ENCODE measurements around the gene B3GAT3.

The B3GAT3 gene

DNA sequence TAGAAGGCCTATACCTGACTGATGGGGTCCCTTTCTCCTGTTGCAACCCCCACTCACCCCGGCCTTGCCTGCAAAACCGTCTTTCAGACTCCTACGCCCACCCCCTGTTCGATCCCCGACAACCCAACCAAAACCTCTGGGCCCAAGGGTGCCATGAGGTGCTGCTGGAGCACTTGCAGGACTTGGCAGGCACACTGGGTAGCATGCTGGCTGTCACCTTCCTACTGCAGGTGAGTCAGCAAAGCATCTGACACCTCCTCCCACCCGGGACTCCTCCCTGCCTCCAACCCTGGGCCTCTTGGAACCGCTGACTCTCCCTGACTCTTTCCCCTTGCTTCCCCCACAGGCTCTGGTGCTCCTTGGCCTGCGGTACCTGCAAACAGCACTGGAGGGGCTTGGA, 7.5 kb downstream of the B3GAT3 start:
- H3K36me3 Mint-ChIP-seq (ENCODE audit: low read depth) = peaks cover 73% of the 10 kb centered on the region
- H3K4me3 Mint-ChIP-seq = peak overlapping the region; percentile 4
- H3K27ac Mint-ChIP-seq = peak overlapping the region; percentile 91
- H3K4me1 Mint-ChIP-seq (ENCODE audit: low read depth) = peaks cover 56% of the 10 kb centered on the region
- peak; percentile 69 for DNase-seq
- H3K9me3 Mint-ChIP-seq = no peaks in the 10 kb centered on the region
- H3K27me3 Mint-ChIP-seq = no peaks in the 10 kb centered on the region

DNA sequence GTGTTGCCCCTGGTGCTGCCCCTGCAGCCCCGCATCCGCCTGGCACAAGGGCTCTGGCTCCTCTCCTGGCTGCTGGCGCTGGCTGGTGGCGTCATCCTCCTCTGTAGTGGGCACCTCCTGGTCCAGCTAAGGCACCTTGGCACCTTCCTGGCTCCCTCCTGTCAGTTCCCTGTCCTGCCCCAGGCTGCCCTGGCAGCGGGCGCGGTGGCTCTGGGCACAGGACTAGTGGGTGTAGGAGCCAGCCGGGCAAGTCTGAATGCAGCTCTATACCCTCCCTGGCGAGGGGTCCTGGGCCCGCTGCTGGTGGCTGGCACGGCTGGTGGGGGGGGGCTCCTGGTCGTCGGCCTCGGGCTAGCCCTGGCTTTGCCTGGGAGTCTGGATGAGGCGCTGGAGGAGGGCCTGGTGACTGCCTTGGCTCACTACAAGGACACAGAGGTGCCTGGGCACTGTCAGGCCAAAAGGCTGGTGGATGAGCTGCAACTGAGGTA, 8.5 kb downstream of the B3GAT3 start:
- no peak overlapping the region for H3K4me3 Mint-ChIP-seq
- H3K27ac Mint-ChIP-seq = peak overlapping the region; percentile 93
- no peaks in the 10 kb centered on the region for H3K27me3 Mint-ChIP-seq
- H3K9me3 Mint-ChIP-seq = no peaks in the 10 kb centered on the region
- peaks cover 75% of the 10 kb centered on the region for H3K36me3 Mint-ChIP-seq (ENCODE audit: low read depth)
- peaks cover 61% of the 10 kb centered on the region for H3K4me1 Mint-ChIP-seq (ENCODE audit: low read depth)
- DNase-seq = no peak

DNA sequence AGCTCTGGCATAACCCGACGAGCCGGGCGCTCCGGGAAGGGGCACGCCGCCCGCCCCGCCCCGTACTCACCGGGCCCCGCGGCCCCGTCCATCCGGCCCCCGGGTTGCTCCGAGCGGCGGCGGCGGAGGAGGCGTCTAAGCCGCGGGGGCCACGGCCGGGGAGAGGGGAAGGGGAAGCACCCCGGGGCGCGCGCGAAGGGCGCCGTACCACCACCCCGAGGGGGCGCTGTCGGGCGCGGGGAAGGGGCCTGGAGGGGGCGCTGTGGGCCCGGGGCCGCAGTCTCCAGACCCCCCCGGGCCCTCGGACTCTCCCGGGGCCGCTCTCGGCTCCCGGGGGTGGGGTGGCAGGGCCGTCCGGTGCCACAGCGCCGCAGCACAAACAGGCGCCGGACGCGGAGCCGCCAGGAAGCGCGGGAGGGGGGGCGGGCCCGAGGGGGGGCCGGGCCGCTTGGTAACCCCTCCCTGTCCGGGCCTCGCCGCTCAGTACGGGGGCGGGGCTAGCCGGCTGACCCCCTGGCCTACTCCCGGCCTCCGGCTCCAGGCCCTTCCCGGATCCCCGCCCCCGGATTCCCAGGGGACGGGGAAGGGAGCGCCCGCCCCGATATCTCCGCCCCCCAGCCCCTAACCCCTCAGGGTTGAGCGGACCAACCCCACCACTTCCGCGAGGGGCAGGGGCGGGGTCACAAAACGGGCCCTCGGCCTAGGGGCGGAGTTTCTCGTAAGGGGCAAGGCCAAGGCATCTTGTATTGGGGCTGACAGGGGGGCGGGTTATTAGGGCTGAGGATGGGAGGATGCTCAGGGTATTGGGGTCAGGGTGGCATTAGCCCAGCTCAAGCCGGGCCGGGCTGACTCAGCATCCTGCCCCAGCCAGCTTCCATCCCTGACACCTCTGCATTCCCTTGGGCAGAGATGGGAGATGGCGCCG, 9.2 kb downstream of the B3GAT3 start, which contains the start of the genes EML3 and ROM1:
Gene EML3, minus strand, starts transcription at position 410 of the 925 bp plus-strand sequence. Its CDS starts 318 bp downstream, at position 92.
Gene ROM1, plus strand, starts transcription at position 892 of the 925 bp plus-strand sequence. Its CDS starts 25 bp downstream, at position 917.
- Mint-ChIP-seq H3K9me3 (no peaks in the 10 kb centered on the region), H3K4me3 (peak within 1 kb of the TSS; percentile 99), H3K27me3 (no peaks in the 10 kb centered on the region), H3K36me3 (ENCODE audit: low read depth) (peaks cover 75% of the 10 kb centered on the region), H3K4me1 (ENCODE audit: low read depth) (peaks cover 68% of the 10 kb centered on the region), H3K27ac (peak within 1 kb of the TSS; percentile 99)
- peak; percentile 95 for DNase-seq

DNA sequence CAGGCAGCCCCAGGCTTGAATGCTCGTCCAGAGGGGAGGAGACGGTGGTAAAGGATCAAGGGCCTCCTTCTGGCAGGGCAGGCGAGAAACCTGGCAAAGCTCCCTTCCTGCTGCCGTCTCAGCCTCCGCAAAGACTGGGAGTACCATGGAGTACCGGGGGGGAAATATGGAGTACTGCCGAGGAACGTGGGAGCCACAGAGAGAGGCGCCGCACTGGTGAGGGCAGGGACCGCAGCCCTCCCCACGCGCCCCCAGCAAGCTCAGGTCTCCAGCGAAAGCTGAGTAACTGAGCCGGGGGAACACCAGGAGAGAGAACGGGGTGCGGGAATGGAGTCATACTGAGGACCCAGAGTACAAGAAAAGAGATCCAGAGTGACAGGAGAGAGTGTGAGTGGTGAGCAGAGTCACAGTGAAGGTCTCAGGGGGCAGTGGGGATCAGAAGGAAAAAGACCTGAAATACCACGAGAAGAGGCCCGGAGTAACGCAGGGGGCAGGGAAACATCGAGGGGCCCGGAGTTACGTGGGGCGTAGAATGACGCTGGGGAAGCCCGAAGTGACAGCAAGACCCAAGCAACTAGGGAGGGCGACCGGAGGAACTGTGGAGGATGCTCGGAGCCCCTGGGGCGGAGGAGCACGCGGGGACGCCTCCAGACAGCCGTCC, 10.0 kb downstream of the B3GAT3 start:
- H3K4me3 Mint-ChIP-seq = peak overlapping the region; percentile 99
- peak; percentile 77 for DNase-seq
- H3K27ac Mint-ChIP-seq = peak overlapping the region; percentile 99
- peaks cover 72% of the 10 kb centered on the region for H3K4me1 Mint-ChIP-seq (ENCODE audit: low read depth)
- H3K36me3 Mint-ChIP-seq (ENCODE audit: low read depth) = peaks cover 76% of the 10 kb centered on the region
- no peaks in the 10 kb centered on the region for H3K27me3 Mint-ChIP-seq
- H3K9me3 Mint-ChIP-seq = no peaks in the 10 kb centered on the region

DNA sequence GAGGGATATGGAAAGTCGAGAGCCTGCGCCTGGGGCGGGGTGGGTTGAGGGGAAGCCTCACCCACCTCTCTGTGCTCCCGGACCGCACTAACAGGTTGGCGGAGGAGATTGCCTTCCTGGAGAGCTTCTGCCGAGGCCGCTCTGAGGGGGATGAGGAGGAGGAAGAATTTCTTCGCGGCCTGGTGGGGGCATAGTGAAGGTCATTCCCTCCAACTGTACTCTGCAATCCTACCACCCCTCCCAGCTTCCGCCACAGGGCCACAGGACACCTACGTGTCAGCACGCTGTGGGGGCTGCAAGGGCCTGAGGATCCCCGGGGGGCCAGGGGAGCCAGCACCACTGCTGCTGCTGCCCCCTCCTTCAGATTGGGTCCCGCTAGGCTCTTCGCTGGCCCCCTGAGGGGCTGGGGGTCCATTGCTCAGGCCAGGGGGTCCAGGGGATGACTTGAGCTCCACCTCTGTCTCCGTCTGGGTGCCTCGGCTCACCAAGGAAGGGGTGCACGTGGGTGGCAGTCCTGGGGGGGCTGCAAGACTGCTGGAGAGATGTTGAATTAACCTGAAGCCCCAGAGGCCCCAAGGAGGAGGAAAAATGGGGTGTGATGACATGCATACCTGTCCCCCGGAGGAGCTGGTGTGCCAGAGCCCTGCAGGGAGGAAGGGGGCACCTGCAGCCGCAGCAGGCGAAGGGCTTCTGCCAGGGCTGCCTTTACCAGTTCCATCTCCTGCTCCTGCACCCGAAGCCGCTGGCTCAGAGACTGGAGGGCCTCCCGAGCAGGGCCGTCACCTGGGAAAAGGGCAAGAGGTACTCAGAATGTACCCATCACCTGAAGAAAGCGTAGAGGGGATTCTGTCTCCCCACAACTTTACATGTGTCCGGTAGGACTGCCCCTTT, 10.7 kb downstream of the B3GAT3 start:
- Mint-ChIP-seq H3K4me3 (peak overlapping the region; percentile 99), H3K27ac (peak overlapping the region; percentile 99), H3K36me3 (ENCODE audit: low read depth) (peaks cover 76% of the 10 kb centered on the region), H3K4me1 (ENCODE audit: low read depth) (peaks cover 69% of the 10 kb centered on the region), H3K9me3 (no peaks in the 10 kb centered on the region), H3K27me3 (no peaks in the 10 kb centered on the region)
- no peak for DNase-seq

DNA sequence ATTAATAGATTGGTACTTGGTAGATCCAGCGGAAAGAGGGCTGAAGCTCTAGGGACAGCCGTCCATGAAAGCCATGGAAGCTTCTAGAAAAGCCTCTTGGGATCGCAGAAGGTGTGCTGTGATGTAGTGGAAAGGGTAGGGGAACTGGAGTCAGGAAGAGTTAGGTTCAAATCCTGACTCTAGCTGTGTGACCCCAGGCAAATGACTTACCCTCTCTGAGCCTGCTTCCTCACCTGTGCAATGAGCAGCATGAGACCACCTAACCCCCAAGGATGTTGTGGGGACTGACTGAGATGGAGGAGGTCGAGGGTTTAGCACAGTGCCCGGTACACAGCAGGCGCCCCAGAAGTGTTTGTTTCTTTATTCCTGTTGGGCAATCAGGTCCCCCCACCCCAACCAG, 11.4 kb downstream of the B3GAT3 start:
- no peaks in the 10 kb centered on the region for H3K9me3 Mint-ChIP-seq
- H3K27me3 Mint-ChIP-seq = no peaks in the 10 kb centered on the region
- peak overlapping the region; percentile 99 for H3K27ac Mint-ChIP-seq
- no peak for DNase-seq
- H3K36me3 Mint-ChIP-seq (ENCODE audit: low read depth) = peaks cover 77% of the 10 kb centered on the region
- peaks cover 70% of the 10 kb centered on the region for H3K4me1 Mint-ChIP-seq (ENCODE audit: low read depth)
- H3K4me3 Mint-ChIP-seq = peak overlapping the region; percentile 99

DNA sequence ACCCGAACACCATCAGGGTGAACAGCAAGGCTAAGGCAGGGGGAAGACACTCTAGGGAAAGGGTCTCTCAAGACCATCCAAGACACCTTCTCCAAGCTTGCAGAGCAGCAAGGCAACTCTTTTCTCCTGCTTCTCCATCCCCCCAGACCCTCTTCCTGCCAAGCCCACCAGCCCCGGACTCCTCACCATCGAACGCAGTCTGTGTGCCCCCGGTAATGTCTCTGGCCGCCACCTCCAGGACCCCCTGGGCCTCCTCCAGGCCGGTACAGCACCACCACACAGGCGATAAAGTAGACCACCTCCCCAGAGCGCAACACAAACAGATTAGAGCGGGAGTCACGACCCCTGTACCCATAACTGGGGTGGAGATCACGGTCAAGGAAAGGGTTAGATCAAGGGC, 13.0 kb downstream of the B3GAT3 start:
- H3K27ac Mint-ChIP-seq = peak overlapping the region; percentile 52
- peaks cover 82% of the 10 kb centered on the region for H3K36me3 Mint-ChIP-seq (ENCODE audit: low read depth)
- no peaks in the 10 kb centered on the region for H3K27me3 Mint-ChIP-seq
- peaks cover 65% of the 10 kb centered on the region for H3K4me1 Mint-ChIP-seq (ENCODE audit: low read depth)
- DNase-seq = no peak
- H3K4me3 Mint-ChIP-seq = no peak overlapping the region
- no peaks in the 10 kb centered on the region for H3K9me3 Mint-ChIP-seq

DNA sequence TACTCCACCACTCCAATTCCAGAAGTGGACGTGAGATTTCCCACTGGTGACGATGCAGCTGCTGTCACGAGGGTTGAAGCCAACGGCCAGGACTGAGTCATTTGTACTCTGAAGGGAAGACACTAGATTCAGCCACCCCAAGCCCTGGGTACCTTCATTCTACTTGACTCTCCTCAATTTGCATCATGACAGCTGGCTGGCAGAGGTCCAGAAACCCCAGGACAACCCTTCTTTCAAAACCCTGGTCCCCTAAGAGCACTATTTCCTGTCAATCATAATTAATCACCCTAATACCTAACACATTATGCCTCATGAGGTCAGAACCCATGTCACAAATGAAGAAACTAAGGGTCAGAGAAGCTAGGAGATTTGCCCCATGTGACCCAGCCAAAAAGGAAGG, 14.1 kb downstream of the B3GAT3 start:
- Mint-ChIP-seq H3K27ac (peak overlapping the region; percentile 71), H3K9me3 (no peaks in the 10 kb centered on the region), H3K4me3 (no peak overlapping the region), H3K27me3 (no peaks in the 10 kb centered on the region), H3K36me3 (ENCODE audit: low read depth) (peaks cover 92% of the 10 kb centered on the region), H3K4me1 (ENCODE audit: low read depth) (peaks cover 66% of the 10 kb centered on the region)
- DNase-seq = no peak

DNA sequence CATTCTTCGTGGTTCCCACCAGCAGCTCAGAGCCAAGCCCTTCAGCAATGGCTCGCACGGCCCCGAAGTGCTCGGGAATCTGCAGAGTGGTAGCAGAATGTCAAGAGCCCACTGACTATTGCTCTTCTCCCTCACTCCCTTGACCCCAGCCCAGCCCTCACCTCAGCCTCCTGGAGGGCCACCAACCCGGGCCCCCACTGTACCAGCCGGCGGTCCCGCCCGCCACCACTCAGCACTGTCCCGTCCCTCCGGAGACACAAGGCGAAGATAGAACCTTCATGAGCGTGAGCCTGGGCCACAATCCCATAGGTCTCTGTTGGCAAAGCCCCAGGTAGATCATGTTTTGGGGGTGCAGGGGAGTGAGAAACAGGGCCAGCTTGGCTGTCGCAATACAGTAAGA, 15.9 kb downstream of the B3GAT3 start:
- DNase-seq = no peak
- peak overlapping the region; percentile 44 for H3K27ac Mint-ChIP-seq
- H3K36me3 Mint-ChIP-seq (ENCODE audit: low read depth) = peaks cover 91% of the 10 kb centered on the region
- no peak overlapping the region for H3K4me3 Mint-ChIP-seq
- H3K4me1 Mint-ChIP-seq (ENCODE audit: low read depth) = peaks cover 61% of the 10 kb centered on the region
- no peaks in the 10 kb centered on the region for H3K27me3 Mint-ChIP-seq
- H3K9me3 Mint-ChIP-seq = no peaks in the 10 kb centered on the region

DNA sequence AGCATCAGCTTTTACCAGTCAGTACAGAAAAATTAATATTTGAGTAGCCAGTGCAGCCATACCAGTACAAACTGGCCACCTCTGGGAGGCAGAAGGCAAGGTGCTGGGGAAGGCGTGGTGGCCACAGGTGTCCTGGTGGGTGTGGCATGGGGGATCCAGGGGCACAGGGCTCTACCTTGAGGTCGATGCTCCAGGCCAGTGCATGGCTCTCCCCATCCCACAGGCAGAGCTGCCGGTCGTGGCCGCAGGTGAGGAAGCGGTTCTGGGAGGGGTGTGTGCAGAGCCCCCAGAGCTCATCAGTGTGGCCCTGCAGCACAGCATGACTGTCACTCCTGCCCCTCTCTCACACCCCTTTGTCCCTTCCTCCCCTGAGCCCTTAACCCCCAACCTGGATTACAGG, 16.3 kb downstream of the B3GAT3 start:
- no peak for DNase-seq
- H3K36me3 Mint-ChIP-seq (ENCODE audit: low read depth) = peaks cover 92% of the 10 kb centered on the region
- H3K27me3 Mint-ChIP-seq = no peaks in the 10 kb centered on the region
- no peak overlapping the region for H3K27ac Mint-ChIP-seq
- no peaks in the 10 kb centered on the region for H3K9me3 Mint-ChIP-seq
- H3K4me3 Mint-ChIP-seq = no peak overlapping the region
- peaks cover 57% of the 10 kb centered on the region for H3K4me1 Mint-ChIP-seq (ENCODE audit: low read depth)

DNA sequence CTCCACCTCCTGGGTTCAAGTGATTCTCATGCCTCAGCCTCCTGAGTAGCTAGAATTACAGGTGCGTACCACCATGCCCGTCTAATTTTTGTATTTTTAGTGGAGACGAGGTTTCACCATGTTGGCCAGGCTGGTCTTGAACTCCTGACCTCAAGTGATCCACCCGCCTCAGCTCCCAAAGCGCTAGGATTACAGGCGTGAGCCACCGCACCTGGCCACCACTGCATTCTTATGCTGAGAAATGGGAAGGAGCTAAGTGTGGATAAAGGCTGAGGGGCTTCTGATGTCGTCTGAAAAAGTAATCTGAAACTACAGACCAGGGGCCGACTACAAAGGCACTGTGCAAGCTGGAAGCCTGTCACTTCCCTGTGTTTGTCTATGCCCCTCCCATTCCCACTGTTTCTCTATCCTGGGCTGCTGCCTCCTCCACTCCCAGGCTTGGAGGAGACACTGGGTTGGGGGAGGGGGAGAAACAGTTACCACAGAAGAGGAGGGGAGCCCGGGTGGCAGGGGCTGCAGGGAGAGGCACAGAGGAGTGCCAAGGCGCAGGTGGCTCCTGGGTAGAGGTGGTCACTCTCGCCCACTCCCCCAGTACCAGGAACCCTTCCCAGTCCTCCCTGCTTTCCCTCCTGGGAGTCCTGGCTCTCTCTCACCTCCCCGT, 17.2 kb downstream of the B3GAT3 start:
- no peak overlapping the region for H3K4me3 Mint-ChIP-seq
- DNase-seq = no peak
- no peaks in the 10 kb centered on the region for H3K27me3 Mint-ChIP-seq
- H3K9me3 Mint-ChIP-seq = no peaks in the 10 kb centered on the region
- peaks cover 92% of the 10 kb centered on the region for H3K36me3 Mint-ChIP-seq (ENCODE audit: low read depth)
- no peak overlapping the region for H3K27ac Mint-ChIP-seq
- peaks cover 55% of the 10 kb centered on the region for H3K4me1 Mint-ChIP-seq (ENCODE audit: low read depth)

DNA sequence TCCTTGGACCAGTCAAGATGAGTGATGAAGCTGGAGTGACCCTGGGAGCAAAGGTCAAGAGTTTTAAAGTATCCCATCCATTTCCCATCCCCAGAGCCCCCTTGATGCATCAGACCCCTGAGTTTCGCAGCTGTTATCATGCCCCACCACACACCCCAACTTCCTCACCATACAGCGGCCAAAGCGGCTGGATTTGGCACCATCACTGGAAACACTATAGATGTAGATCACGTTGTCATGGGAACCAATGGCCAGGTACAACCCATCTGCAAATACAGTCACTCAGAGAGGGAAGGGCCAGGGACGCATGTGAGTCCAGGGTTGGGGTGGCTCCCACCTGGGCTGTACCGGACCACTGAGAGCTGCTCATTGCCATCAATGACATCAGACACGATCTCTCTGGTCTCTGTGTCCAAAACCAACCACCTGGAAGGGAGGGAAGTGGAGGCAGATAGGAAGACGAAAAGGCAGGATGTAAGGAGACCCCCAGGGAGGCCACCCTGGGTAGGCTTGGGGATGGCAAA, 17.9 kb downstream of the B3GAT3 start:
- peaks cover 92% of the 10 kb centered on the region for H3K36me3 Mint-ChIP-seq (ENCODE audit: low read depth)
- H3K4me3 Mint-ChIP-seq = no peak overlapping the region
- DNase-seq = no peak
- H3K27ac Mint-ChIP-seq = peak overlapping the region; percentile 58
- peaks cover 55% of the 10 kb centered on the region for H3K4me1 Mint-ChIP-seq (ENCODE audit: low read depth)
- no peaks in the 10 kb centered on the region for H3K9me3 Mint-ChIP-seq
- H3K27me3 Mint-ChIP-seq = no peaks in the 10 kb centered on the region

DNA sequence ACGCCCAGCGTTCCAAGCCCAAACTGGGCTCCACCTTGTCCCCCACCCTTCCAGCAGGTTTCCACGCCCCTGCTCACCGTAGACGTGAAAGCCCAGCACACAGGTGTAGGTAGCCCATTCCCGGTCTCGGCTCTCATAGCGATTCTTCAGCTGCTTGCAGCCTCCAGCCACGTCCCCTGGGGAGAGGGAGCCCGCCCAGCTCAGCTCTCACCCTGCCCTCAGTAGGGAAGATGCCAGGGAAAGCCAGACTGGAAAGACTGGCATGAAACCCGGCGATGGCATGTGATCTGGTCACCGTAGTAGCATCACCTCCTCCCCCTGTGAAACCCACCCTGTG, 18.7 kb downstream of the B3GAT3 start:
- DNase-seq = no peak
- no peaks in the 10 kb centered on the region for H3K27me3 Mint-ChIP-seq

More for the DNA sequence above, 18.7 kb downstream of the B3GAT3 start:
- Mint-ChIP-seq H3K9me3 (no peaks in the 10 kb centered on the region), H3K4me3 (peak overlapping the region; percentile 47), H3K27ac (peak overlapping the region; percentile 58), H3K4me1 (ENCODE audit: low read depth) (peaks cover 55% of the 10 kb centered on the region), H3K36me3 (ENCODE audit: low read depth) (peaks cover 92% of the 10 kb centered on the region)

Data from activated T-cell treated with anti-CD3 and anti-CD28 coated beads, Interleukin-2, amount 50 U/mL, for 24 hours (primary cell).